GM12878 (cell line): Measurements from ENCODE around the gene ANKRD62.

Source experiments
- BRCA1 ChIP-seq: IDR thresholded peaks from 2 replicates; pipeline ENCODE4 v1.6.1; 2011; ENCODE audit warnings: low read depth, low read length, improper control_type of control experiment
- CTCF ChIP-seq, 3 experiments: IDR thresholded peaks in 2 of 3; conservative IDR thresholded peaks in 1 of 3; 2 replicates each; pipeline ENCODE4 v1.5.1; 2011; ENCODE audit warnings: low read depth in 3 of 3, low read length in 3 of 3, mild to moderate bottlenecking in 3 of 3, control low read depth in 2 of 3, moderate library complexity in 2 of 3, inconsistent platforms in 1 of 3, mixed read lengths in 1 of 3; ENCODE audit not compliant: control insufficient read depth in 2 of 3, insufficient read depth in 1 of 3; ENCODE audit errors: extremely low read depth in 1 of 3
- EP300 ChIP-seq, 2 experiments: fragments of 150-350 bp in 1 of 2; IDR thresholded peaks; 2 replicates each; pipeline ENCODE4 v1.6.1; 2011 to 2012; ENCODE audit warnings: low read depth in 2 of 2, low read length in 2 of 2, borderline replicate concordance in 1 of 2, improper control_type of control experiment in 1 of 2, inconsistent platforms in 1 of 2; ENCODE audit not compliant: control insufficient read depth in 1 of 2
- HCFC1 ChIP-seq: fragments of 150-350 bp; IDR thresholded peaks from 2 replicates; pipeline ENCODE4 v1.6.1; 2014; ENCODE audit warnings: low read length
- NRF1 ChIP-seq: conservative IDR thresholded peaks from 2 replicates; pipeline ENCODE4 v1.6.1; 2011; ENCODE audit warnings: mild to moderate bottlenecking, low read depth, low read length, improper control_type of control experiment
- SIX5 ChIP-seq: IDR thresholded peaks from 2 replicates; pipeline ENCODE4 v1.6.1; 2011; ENCODE audit warnings: mild to moderate bottlenecking, low read depth, low read length, moderate library complexity; ENCODE audit not compliant: severe bottlenecking
- SMC3 ChIP-seq: IDR thresholded peaks from 2 replicates; pipeline ENCODE4 v1.6.1; 2011; ENCODE audit warnings: low read length, improper control_type of control experiment, borderline replicate concordance

GRCh38 chr18:12085786-12086185, 7.9 kb upstream of the ANKRD62 start:
- TF ChIP-seq EP300 (IDR thresholded peaks at IDR 0.05; ENCODE audit: borderline replicate concordance in 1 of 2, control insufficient read depth in 1 of 2, low read depth in 2 of 2, low read length in 2 of 2), result no peak
- TF ChIP-seq CTCF (IDR thresholded peaks at IDR 0.05 in 2 of 3, conservative IDR thresholded peaks at IDR 0.05 in 1 of 3; ENCODE audit: control insufficient read depth in 2 of 3, extremely low read depth in 1 of 3, insufficient read depth in 1 of 3, low read depth in 3 of 3, low read length in 3 of 3), result no peak
- TF ChIP-seq NRF1, result no peak
- no peak for TF ChIP-seq HCFC1
- TF ChIP-seq SMC3, result no peak
- no peak for TF ChIP-seq BRCA1
- no peak for TF ChIP-seq SIX5
